Measurements from ENCODE around the gene BCAS4.
"Not testable (repeated sequence)": the region's sequence is repeated elsewhere in the genome, so short reads cannot be mapped to it uniquely, and the experiment has no call there.

Gene BCAS4

GRCh38 chr20:50876816-50877215 lies 82.0 kb downstream of the BCAS4 start:
- no peak for DNase-seq

GRCh38 chr20:50877232-50877743 lies 82.4 kb downstream of the BCAS4 start:
- DNase-seq: no peak

- DNase-seq: no peak
Observed at GRCh38 chr20:50879649-50880550, 85.0 kb downstream of the BCAS4 start.

GRCh38 chr20:50881759-50882424 lies 87.0 kb downstream of the BCAS4 start:
- DNase-seq: not testable (repeated sequence)

- DNase-seq: no peak
Observed at GRCh38 chr20:50883856-50884255, 89.0 kb downstream of the BCAS4 start.

GRCh38 chr20:50885068-50885467 lies 90.2 kb downstream of the BCAS4 start:
- no peak for DNase-seq

- no peak for DNase-seq
Observed at GRCh38 chr20:50885781-50886180, 90.9 kb downstream of the BCAS4 start.

GRCh38 chr20:50886184-50886790 lies 91.4 kb downstream of the BCAS4 start:
- DNase-seq: no peak

- no peak for DNase-seq
Observed at GRCh38 chr20:50887576-50887975, 92.7 kb downstream of the BCAS4 start.

GRCh38 chr20:50891138-50891537 lies 96.3 kb downstream of the BCAS4 start:
- DNase-seq: no peak

- no peak for DNase-seq
Observed at GRCh38 chr20:50892394-50892793, 97.5 kb downstream of the BCAS4 start.

- DNase-seq: no peak
Observed at GRCh38 chr20:50893620-50894019, 98.8 kb downstream of the BCAS4 start.

- no peak for DNase-seq
Observed at GRCh38 chr20:50895111-50895830, 100.4 kb downstream of the BCAS4 start.

GRCh38 chr20:50898475-50898874 lies 103.6 kb downstream of the BCAS4 start:
- no peak for DNase-seq

GRCh38 chr20:50900261-50900660 lies 105.4 kb downstream of the BCAS4 start:
- no peak for DNase-seq

GRCh38 chr20:50901301-50901700 lies 106.4 kb downstream of the BCAS4 start:
- DNase-seq: no peak

GRCh38 chr20:50903353-50904051 lies 108.6 kb downstream of the BCAS4 start:
- no peak for DNase-seq

- no peak for DNase-seq
Observed at GRCh38 chr20:50904067-50904570, 109.3 kb downstream of the BCAS4 start.

- no peak for DNase-seq
Observed at GRCh38 chr20:50909413-50909812, 114.6 kb downstream of the BCAS4 start.

- DNase-seq: no peak
Observed at GRCh38 chr20:50911030-50911429, 116.2 kb downstream of the BCAS4 start.

- DNase-seq: no peak
Observed at GRCh38 chr20:50911716-50912115, 116.9 kb downstream of the BCAS4 start.
